VCaP (cell line): ENCODE data around the gene PLEKHH2.
"Not testable (repeated sequence)": the region's sequence is repeated elsewhere in the genome, so short reads cannot be mapped to it uniquely, and the experiment has no call there.

ENCODE experiments used
- H3K27ac ChIP-seq: fragments of 450-650 bp; 2 replicates; pipeline ENCODE4 v1.5.1; 2017
- TF ChIP-seq, protein P1 (sequence below): fragments of 450-650 bp; conservative IDR thresholded peaks from 2 replicates; pipeline ENCODE4 v1.5.1; 2017; ENCODE audit warnings: mild to moderate bottlenecking, moderate library complexity

Gene PLEKHH2

DNA sequence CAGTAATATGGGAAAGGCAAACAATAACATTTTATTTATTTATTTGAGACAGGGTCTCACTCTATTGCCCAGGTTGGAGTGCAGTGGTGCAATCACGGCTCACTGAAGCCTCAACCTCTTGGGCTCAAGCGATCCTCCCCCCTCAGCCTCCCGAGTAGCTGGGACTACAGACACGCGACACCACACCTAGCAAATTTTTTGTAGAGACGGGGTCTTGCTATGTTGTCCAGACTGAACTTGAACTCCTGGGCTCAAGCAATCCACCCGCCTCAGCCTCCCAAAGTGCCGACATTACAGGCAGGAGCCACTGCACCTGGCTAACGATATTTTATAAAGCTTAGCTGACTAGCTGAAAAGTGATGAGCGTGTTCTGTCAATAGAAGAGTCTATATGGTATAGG is 17.5 kb upstream of the PLEKHH2 start:
- H3K27ac ChIP-seq: no peak overlapping the region
- TF ChIP-seq, protein P1, sequence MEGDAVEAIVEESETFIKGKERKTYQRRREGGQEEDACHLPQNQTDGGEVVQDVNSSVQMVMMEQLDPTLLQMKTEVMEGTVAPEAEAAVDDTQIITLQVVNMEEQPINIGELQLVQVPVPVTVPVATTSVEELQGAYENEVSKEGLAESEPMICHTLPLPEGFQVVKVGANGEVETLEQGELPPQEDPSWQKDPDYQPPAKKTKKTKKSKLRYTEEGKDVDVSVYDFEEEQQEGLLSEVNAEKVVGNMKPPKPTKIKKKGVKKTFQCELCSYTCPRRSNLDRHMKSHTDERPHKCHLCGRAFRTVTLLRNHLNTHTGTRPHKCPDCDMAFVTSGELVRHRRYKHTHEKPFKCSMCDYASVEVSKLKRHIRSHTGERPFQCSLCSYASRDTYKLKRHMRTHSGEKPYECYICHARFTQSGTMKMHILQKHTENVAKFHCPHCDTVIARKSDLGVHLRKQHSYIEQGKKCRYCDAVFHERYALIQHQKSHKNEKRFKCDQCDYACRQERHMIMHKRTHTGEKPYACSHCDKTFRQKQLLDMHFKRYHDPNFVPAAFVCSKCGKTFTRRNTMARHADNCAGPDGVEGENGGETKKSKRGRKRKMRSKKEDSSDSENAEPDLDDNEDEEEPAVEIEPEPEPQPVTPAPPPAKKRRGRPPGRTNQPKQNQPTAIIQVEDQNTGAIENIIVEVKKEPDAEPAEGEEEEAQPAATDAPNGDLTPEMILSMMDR: no peak

DNA sequence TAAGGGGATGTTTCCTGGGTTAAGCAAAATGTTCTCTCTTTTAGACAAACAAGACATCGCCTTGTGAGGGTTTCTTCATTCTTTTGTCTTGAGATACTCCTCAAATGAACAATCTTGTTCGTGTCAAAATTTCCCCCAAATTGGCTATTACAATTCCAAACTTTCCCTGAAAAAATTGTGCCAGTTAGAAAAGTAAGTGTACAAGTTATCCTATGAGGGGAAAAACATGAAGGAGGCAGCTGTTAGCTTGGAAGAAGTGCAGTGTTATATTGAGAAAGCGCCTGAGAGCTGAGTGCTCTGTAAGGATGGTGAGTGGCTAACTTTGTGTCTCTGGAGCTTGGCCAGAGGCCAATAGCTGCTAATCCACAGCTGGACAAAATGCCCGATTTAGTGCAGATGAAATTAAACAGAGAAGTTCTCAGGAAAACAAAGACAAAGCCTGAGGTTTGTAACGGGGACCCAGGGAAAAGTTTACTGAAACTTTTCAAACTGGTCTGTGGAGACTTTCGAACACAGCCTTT is 14.1 kb upstream of the PLEKHH2 start:
- TF ChIP-seq, protein P1: no peak
- H3K27ac ChIP-seq: no peak overlapping the region

DNA sequence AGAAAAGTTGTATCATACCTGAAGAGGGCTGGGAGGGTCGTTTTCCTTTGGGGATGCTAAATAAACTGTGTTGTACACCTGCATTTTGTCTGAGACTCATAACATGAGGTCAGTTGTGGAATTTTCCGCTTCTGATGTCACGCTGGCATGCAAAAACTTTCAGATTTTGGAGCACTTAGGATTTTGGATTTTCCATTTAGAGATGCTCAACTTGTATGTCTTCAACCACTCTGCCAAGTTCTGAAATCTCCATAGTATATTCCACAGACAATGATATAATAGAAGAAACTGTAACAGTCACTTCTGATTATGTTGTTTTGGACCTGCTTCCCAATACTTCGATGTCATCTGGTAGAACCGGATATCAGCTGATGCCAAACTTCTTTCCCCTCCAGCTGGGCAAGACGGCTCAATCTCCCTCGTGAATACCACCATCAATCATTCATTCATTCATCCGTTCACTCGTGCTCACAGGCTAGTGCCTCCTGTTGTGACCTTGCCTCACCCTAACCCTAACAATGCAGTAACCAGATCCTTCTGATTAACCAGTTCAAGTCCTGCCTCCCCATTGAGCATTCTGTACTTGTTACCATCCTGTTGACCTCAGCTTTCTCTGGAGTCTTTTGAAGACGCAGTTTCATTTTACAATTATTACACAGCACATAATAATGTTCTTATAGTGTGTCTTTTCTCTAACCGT is 5.3 kb upstream of the PLEKHH2 start:
- TF ChIP-seq, protein P1: no peak
- no peak overlapping the region for H3K27ac ChIP-seq

DNA sequence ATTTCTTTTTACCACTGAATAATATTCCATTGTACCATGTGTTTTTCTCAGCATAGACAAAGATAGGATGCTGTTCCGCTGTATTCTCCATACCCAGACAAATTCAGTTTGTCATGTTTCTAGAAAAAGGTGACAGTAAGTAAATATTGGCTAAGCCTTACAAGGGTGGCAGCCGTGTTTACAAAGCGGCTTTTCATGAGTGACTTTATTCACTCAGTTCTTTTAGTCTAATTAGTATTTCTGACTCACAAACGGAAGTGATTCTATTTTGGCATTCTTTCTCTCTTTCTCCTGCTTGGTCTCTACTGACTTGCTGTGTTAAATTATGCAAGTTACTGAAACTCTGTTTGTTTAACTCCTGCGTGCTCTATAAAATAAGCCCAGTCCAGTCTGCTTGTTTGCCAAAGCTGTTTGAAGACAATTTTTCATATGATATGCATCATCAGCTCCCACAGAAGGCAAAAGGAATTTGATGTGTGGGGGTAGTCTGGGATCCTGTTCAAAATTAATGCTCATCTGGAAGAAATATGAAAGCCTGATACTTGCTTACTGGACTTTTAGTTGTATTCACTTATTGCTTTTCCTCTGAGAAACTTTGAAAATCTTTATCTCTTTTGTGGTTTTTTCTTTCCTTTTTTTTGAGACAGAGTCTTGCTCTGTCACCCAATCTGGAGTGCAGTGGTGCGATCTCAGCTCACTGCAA is 2.3 kb upstream of the PLEKHH2 start:
- TF ChIP-seq, protein P1: no peak
- H3K27ac ChIP-seq: peak overlapping the region; percentile 81

DNA sequence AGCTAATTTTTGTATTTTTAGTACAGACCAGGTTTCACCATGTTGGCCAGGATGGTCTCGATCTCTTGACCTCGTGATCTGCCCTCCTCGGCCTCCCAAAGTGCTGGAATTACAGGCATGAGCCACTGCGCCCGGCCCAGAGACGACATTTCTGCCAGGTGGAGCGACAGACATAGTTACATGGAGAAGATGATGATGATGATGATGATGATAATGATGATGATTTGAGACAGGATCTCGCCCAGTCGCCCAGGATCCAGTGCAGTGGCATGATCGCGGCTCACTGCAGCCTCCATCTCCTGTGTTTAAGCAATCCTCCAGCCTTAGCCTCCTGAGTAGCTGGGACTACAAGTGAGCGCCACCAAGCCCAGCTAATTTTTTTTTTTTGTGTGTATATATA is 907 bp upstream of the PLEKHH2 start:
- H3K27ac ChIP-seq: not testable (repeated sequence)

DNA sequence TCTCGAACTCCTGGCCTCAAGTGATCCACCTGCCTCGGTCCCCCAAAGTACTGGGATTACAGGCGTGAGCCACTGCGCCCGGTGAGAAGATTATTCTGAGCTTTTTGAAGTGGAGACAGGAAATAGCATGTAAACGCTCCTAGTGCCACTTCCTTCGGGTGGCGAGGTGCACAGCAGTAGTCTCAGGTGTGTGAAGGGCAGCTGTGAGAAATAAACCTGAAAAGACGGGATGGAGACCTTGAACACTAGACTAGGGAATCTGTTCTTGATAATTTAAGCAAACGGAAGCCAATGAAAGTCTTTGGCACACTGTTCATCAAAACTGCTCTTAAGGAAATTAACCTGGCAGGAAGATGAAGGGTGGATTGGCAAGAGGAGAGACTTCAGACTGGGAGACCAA is 439 bp upstream of the PLEKHH2 start:
- H3K27ac ChIP-seq: peak overlapping the region; percentile 27; the same call in 1 of the 2 replicates
- TF ChIP-seq, protein P1: no peak

DNA sequence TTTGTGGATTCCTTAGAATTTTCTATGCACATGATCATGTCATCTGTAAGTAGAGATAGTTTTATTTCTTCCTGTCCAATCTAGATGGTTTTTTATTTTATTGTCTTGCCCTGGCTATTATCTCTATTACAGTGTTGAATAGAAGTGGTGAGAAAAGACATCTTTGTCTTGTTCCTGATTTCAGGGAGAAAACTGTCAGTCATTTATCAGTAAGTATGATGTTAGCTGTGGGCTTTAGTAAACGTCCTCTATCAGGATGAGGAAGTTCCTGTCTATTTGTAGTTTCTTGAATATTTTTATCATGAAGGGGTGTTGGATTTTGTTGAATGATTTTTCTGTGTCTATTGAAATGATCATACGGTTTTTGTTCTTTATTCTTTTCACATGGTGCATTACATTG is 5.3 kb downstream of the PLEKHH2 start:
- TF ChIP-seq, protein P1: no peak
- no peak overlapping the region for H3K27ac ChIP-seq

DNA sequence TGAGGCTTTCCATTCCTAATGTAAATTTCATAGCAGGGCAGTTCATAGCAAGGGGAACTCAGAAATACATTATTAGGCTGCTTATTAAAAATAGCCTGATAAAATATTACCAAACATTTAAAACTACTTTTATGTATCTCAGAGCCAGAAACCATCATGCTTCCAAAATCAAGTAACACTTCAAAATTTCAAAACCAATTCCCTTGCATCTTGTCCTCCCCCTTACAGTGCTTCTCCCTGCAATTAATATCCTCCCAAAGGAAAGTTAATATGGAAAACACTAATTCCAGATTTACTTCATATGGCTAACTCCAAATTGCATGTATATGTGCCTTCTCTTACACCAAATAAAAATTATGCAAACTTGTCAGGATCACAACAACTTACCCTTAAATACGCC is 6.6 kb downstream of the PLEKHH2 start:
- H3K27ac ChIP-seq: no peak overlapping the region
- TF ChIP-seq, protein P1: no peak
